ENCODE measurements around the gene ADGRL3.

Gene ADGRL3

GRCh38 chr4:61194571-61194970, 5.6 kb upstream of the ADGRL3 start:
- ATAC-seq (ENCODE audit: insufficient read depth, low read depth) (no peak), DNase-seq (no peak)
- Histone ChIP-seq H3K9ac (ENCODE audit: low read depth, low read length) (no peak overlapping the region), H3K4me3 (ENCODE audit: low read depth in 1 of 2, low read length in 2 of 2) (no peak overlapping the region), H2AFZ (ENCODE audit: low read depth, low read length) (no peak overlapping the region), H3K27me3 (ENCODE audit: insufficient read depth, low read length, poor library complexity) (no peaks in the 10 kb centered on the region), H3K79me2 (ENCODE audit: insufficient read depth, low read length) (no peaks in the 10 kb centered on the region), H4K20me1 (ENCODE audit: insufficient read depth, low read length) (no peaks in the 10 kb centered on the region), H3K4me2 (ENCODE audit: insufficient read depth, low read length) (no peak overlapping the region), H3K4me1 (ENCODE audit: insufficient read depth, low read length) (no peaks in the 10 kb centered on the region), H3K36me3 (ENCODE audit: insufficient read depth, low read length) (no peaks in the 10 kb centered on the region), H3K27ac (ENCODE audit: low read length) (no peak overlapping the region), H3K9me3 (ENCODE audit: insufficient read depth, low read length, severe bottlenecking) (no peaks in the 10 kb centered on the region)
- no peak for TF ChIP-seq EZH2 (IDR thresholded peaks at IDR 0.05; ENCODE audit: borderline replicate concordance, low read depth, low read length, severe bottlenecking)
- no peak for TF ChIP-seq CTCF (IDR thresholded peaks at IDR 0.05; ENCODE audit: borderline replicate concordance, extremely low read depth, low read length, poor library complexity, severe bottlenecking)

DNA sequence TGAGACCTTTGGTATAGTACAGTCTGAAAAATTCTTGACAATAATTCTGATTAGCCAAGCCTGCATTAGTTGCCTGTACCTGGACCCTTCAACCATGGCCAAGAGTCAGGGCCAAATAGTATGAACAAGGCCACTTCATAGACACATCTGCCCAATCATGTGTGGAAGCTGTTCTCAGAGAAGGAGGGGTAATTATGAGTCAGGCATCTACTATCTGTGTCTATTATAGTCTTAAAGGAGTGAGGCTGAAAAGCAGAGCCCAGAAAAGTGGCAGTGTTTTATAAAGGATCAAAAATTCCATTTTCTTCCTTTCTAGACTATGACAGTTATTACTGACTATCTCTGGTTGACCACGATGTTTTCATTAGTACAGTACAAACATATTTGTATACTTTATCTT, 5.0 kb upstream of the ADGRL3 start:
- Histone ChIP-seq H3K4me2 (ENCODE audit: insufficient read depth, low read length) (no peak overlapping the region), H3K79me2 (ENCODE audit: insufficient read depth, low read length) (no peaks in the 10 kb centered on the region), H3K27ac (ENCODE audit: low read length) (no peak overlapping the region), H3K27me3 (ENCODE audit: insufficient read depth, low read length, poor library complexity) (no peaks in the 10 kb centered on the region), H4K20me1 (ENCODE audit: insufficient read depth, low read length) (no peaks in the 10 kb centered on the region), H3K4me3 (ENCODE audit: low read depth in 1 of 2, low read length in 2 of 2) (no peak overlapping the region), H3K9ac (ENCODE audit: low read depth, low read length) (no peak overlapping the region), H2AFZ (ENCODE audit: low read depth, low read length) (no peak overlapping the region), H3K36me3 (ENCODE audit: insufficient read depth, low read length) (no peaks in the 10 kb centered on the region), H3K9me3 (ENCODE audit: insufficient read depth, low read length, severe bottlenecking) (no peaks in the 10 kb centered on the region), H3K4me1 (ENCODE audit: insufficient read depth, low read length) (no peaks in the 10 kb centered on the region)
- TF ChIP-seq CTCF (IDR thresholded peaks at IDR 0.05; ENCODE audit: borderline replicate concordance, extremely low read depth, low read length, poor library complexity, severe bottlenecking) (no peak), EZH2 (IDR thresholded peaks at IDR 0.05; ENCODE audit: borderline replicate concordance, low read depth, low read length, severe bottlenecking) (no peak)
- DNase-seq (no peak), ATAC-seq (ENCODE audit: insufficient read depth, low read depth) (no peak)

DNA sequence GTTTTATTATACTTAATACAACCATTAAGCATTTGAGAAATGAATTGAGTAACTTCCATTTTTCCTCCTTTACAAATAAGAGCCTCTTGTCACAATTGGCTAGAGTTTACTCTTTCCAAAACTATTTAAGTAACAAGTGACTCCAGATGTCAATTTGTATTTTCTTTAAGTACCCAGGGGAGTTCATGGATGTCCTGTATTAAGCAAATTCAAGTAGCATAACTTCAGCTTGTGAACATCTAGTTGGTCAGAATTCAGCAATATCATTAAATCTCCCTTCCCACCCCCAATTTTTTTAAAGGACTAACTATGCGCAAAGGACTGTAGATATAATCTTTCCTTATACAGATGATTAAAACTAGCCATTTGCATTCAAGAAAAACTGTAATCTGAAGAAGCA, 1.4 kb upstream of the ADGRL3 start:
- Histone ChIP-seq H3K4me1 (ENCODE audit: insufficient read depth, low read length) (no peaks in the 10 kb centered on the region), H3K27ac (ENCODE audit: low read length) (no peak overlapping the region), H3K9ac (ENCODE audit: low read depth, low read length) (no peak overlapping the region), H3K4me3 (ENCODE audit: low read depth in 1 of 2, low read length in 2 of 2) (no peak overlapping the region), H3K27me3 (ENCODE audit: insufficient read depth, low read length, poor library complexity) (no peaks in the 10 kb centered on the region), H3K9me3 (ENCODE audit: insufficient read depth, low read length, severe bottlenecking) (peaks cover 4% of the 10 kb centered on the region), H3K79me2 (ENCODE audit: insufficient read depth, low read length) (no peaks in the 10 kb centered on the region), H2AFZ (ENCODE audit: low read depth, low read length) (no peak overlapping the region), H3K36me3 (ENCODE audit: insufficient read depth, low read length) (no peaks in the 10 kb centered on the region), H3K4me2 (ENCODE audit: insufficient read depth, low read length) (no peak overlapping the region), H4K20me1 (ENCODE audit: insufficient read depth, low read length) (no peaks in the 10 kb centered on the region)
- DNase-seq (no peak), ATAC-seq (ENCODE audit: insufficient read depth, low read depth) (no peak)
- TF ChIP-seq CTCF (IDR thresholded peaks at IDR 0.05; ENCODE audit: borderline replicate concordance, extremely low read depth, low read length, poor library complexity, severe bottlenecking) = no peak
- no peak for TF ChIP-seq EZH2 (IDR thresholded peaks at IDR 0.05; ENCODE audit: borderline replicate concordance, low read depth, low read length, severe bottlenecking)

GRCh38 chr4:61199873-61200186, 296 bp upstream of the ADGRL3 start:
- H3K27ac ChIP-seq (ENCODE audit: low read length) = no peak overlapping the region
- H2AFZ ChIP-seq (ENCODE audit: low read depth, low read length) = no peak overlapping the region
- H3K4me2 ChIP-seq (ENCODE audit: insufficient read depth, low read length) = no peak overlapping the region
- no peak overlapping the region for H3K9ac ChIP-seq (ENCODE audit: low read depth, low read length)
- H3K4me1 ChIP-seq (ENCODE audit: insufficient read depth, low read length) = no peaks in the 10 kb centered on the region
- no peaks in the 10 kb centered on the region for H4K20me1 ChIP-seq (ENCODE audit: insufficient read depth, low read length)
- no peak overlapping the region for H3K4me3 ChIP-seq (ENCODE audit: low read depth in 1 of 2, low read length in 2 of 2)
- H3K36me3 ChIP-seq (ENCODE audit: insufficient read depth, low read length) = no peaks in the 10 kb centered on the region
- DNase-seq (no peak), ATAC-seq (ENCODE audit: insufficient read depth, low read depth) (no peak)
- H3K27me3 ChIP-seq (ENCODE audit: insufficient read depth, low read length, poor library complexity) = no peaks in the 10 kb centered on the region
- H3K79me2 ChIP-seq (ENCODE audit: insufficient read depth, low read length) = no peaks in the 10 kb centered on the region
- H3K9me3 ChIP-seq (ENCODE audit: insufficient read depth, low read length, severe bottlenecking) = peaks cover 4% of the 10 kb centered on the region
- no peak for TF ChIP-seq EZH2 (IDR thresholded peaks at IDR 0.05; ENCODE audit: borderline replicate concordance, low read depth, low read length, severe bottlenecking)
- TF ChIP-seq CTCF (IDR thresholded peaks at IDR 0.05; ENCODE audit: borderline replicate concordance, extremely low read depth, low read length, poor library complexity, severe bottlenecking) = no peak
